SU-DHL-6 (cell line): ENCODE data around the gene HNRNPM.

ENCODE experiments used
- H2AFZ ChIP-seq: fragments of 200-600 bp; sonication (generic); 2 replicates; pipeline ENCODE4 v1.6.1; 2014; ENCODE audit warnings: low read depth, mild to moderate bottlenecking, moderate library complexity, mixed read lengths, antibody characterized with exemption, low read length; ENCODE audit not compliant: severe bottlenecking
- H3F3A ChIP-seq: fragments of 200-600 bp; shearing (Covaris generic); 2 replicates; pipeline ENCODE4 v1.6.0; 2016; ENCODE audit warnings: antibody characterized with exemption, mild to moderate bottlenecking; ENCODE audit not compliant: insufficient read depth
- H3K27ac ChIP-seq: fragments of 200-600 bp; sonication (generic); 2 replicates; pipeline ENCODE4 v1.5.1; 2016; ENCODE audit warnings: low read depth, mild to moderate bottlenecking, low read length, moderate library complexity, mixed read lengths
- H3K27me3 ChIP-seq: fragments of 200-600 bp; sonication (generic), shearing (Covaris generic); 2 replicates; pipeline ENCODE4 v1.6.0; 2014; ENCODE audit warnings: mild to moderate bottlenecking, low read length
- H3K36me3 ChIP-seq: fragments of 200-600 bp; sonication (generic); 2 replicates; pipeline ENCODE4 v1.6.1; 2014; ENCODE audit warnings: mild to moderate bottlenecking, low read length, mixed read lengths
- H3K4me2 ChIP-seq: fragments of 300-600, 200-600 bp; shearing (Covaris generic), sonication (generic); 2 replicates; pipeline ENCODE4 v1.6.0; 2014; ENCODE audit warnings: low read length, low read depth, mild to moderate bottlenecking; ENCODE audit not compliant: poor library complexity, severe bottlenecking
- H3K4me3 ChIP-seq: fragments of 200-600 bp; sonication (generic); 2 replicates; pipeline ENCODE4 v1.5.1; 2014; ENCODE audit warnings: antibody characterized with exemption, low read length, mild to moderate bottlenecking, mixed read lengths; ENCODE audit not compliant: insufficient read depth, poor library complexity, severe bottlenecking
- H3K79me2 ChIP-seq: fragments of 200-600 bp; sonication (generic); 2 replicates; pipeline ENCODE4 v1.6.1; 2014; ENCODE audit warnings: mild to moderate bottlenecking, low read length, moderate library complexity; ENCODE audit not compliant: insufficient read depth
- H3K9ac ChIP-seq: fragments of 200-600 bp; sonication (generic); 2 replicates; pipeline ENCODE4 v1.7.0; 2014; ENCODE audit warnings: mild to moderate bottlenecking, low read length
- H3K9me2 ChIP-seq: fragments of 200-600 bp; sonication (generic); replicated peaks from 2 replicates; pipeline ENCODE4 v1.6.1; 2014; ENCODE audit warnings: low read length; ENCODE audit not compliant: insufficient read depth
- H3K9me3 ChIP-seq: fragments of 200-600 bp; sonication (generic); 2 replicates; pipeline ENCODE4 v1.6.1; 2014; ENCODE audit warnings: low read length, mixed read lengths; ENCODE audit not compliant: insufficient read depth
- H4K20me1 ChIP-seq: fragments of 200-600 bp; sonication (generic); 2 replicates; pipeline ENCODE4 v1.6.1; 2014; ENCODE audit warnings: low read depth, mild to moderate bottlenecking, antibody characterized with exemption, low read length, moderate library complexity, mixed read lengths
- CTCF ChIP-seq: fragments of 200-600 bp; sonication (generic); IDR thresholded peaks from one replicate; pipeline ENCODE4 v1.5.1; 2017; ENCODE audit warnings: antibody characterized with exemption, mild to moderate bottlenecking, low read length, moderate library complexity; ENCODE audit not compliant: insufficient read depth, poor library complexity, severe bottlenecking
- EZH2phosphoT487 ChIP-seq: fragments of 200-600 bp; sonication (generic), shearing (Covaris generic); conservative IDR thresholded peaks from 2 replicates; pipeline ENCODE4 v1.6.1; 2018; ENCODE audit warnings: mild to moderate bottlenecking, antibody characterized with exemption, low read length, moderate library complexity, mixed read lengths

The HNRNPM gene

GRCh38 chr19:8536282-8536681, 91.5 kb downstream of the HNRNPM start:
- no peak for TF ChIP-seq EZH2phosphoT487
- no peak for TF ChIP-seq CTCF
- Histone ChIP-seq H3K79me2 (no peaks in the 10 kb centered on the region), H3K9me3 (no peaks in the 10 kb centered on the region), H2AFZ (no peak overlapping the region), H4K20me1 (no peaks in the 10 kb centered on the region), H3K4me2 (no peak overlapping the region), H3K9me2 (no peaks in the 10 kb centered on the region), H3K4me3 (no peak overlapping the region), H3K36me3 (no peaks in the 10 kb centered on the region), H3K9ac (no peak overlapping the region), H3K27me3 (no peaks in the 10 kb centered on the region), H3K27ac (no peak overlapping the region), H3F3A (no peaks in the 10 kb centered on the region)

DNA sequence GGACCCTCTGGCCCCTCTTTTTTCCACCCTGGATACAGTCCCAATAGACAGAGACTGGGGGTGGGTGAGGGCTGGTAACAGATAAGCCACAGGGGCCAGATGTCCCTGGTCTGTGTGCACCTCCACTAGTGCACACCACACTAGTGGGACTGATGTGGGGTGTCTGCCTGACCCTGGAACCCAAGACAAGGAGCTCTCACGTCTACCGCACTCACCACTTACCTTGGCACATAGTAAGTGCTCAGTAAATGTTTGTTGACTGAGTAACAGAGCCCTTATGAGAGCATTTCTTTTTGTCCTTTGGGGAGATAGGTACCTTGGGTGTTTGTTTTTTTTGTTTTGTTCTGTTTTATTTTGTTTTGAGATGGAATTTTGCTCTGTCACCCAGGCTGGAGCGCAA, 92.3 kb downstream of the HNRNPM start:
- Histone ChIP-seq H3K36me3 (no peaks in the 10 kb centered on the region), H3K79me2 (no peaks in the 10 kb centered on the region), H3K4me2 (no peak overlapping the region), H3K4me3 (no peak overlapping the region), H4K20me1 (no peaks in the 10 kb centered on the region), H3K9ac (no peak overlapping the region), H2AFZ (no peak overlapping the region), H3K9me2 (no peaks in the 10 kb centered on the region), H3K27ac (no peak overlapping the region), H3K9me3 (no peaks in the 10 kb centered on the region), H3F3A (no peaks in the 10 kb centered on the region), H3K27me3 (no peaks in the 10 kb centered on the region)
- TF ChIP-seq CTCF = no peak
- no peak for TF ChIP-seq EZH2phosphoT487
